NCI-H748 treated with DMSO at 0.1 percent for 48 hours (cell line): ENCODE data around the gene RHBDF1.
"Not testable (repeated sequence)": the region's sequence is repeated elsewhere in the genome, so short reads cannot be mapped to it uniquely, and the experiment has no call there.

Experiments
- DNase-seq: peaks from one replicate; lab custom pipeline; 2025; lab: John Stamatoyannopoulos, UW

RHBDF1 gene

GRCh38 chr16:58491-59439 is 13.7 kb downstream of the RHBDF1 start:
- DNase-seq = no peak

DNA sequence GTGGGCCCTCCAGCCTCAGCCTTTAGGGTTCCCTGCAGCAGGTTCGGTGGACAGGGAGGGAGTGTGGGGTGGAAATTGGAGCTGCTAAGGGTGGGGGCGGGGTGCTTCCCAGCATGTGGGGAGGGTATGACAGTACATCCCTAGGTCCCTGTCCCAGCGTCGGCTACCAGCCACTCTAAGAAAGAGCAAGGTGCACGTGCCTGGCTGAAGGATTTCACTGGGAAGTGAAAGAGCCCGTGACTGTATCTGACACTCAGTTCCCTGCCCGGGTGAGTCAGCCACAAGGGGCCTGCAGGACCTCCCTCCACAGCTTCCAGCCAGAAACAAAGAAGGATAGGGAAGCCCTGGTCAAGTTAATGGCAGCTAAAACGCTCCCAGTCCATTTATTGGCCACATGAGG is 14.7 kb downstream of the RHBDF1 start:
- no peak for DNase-seq

DNA sequence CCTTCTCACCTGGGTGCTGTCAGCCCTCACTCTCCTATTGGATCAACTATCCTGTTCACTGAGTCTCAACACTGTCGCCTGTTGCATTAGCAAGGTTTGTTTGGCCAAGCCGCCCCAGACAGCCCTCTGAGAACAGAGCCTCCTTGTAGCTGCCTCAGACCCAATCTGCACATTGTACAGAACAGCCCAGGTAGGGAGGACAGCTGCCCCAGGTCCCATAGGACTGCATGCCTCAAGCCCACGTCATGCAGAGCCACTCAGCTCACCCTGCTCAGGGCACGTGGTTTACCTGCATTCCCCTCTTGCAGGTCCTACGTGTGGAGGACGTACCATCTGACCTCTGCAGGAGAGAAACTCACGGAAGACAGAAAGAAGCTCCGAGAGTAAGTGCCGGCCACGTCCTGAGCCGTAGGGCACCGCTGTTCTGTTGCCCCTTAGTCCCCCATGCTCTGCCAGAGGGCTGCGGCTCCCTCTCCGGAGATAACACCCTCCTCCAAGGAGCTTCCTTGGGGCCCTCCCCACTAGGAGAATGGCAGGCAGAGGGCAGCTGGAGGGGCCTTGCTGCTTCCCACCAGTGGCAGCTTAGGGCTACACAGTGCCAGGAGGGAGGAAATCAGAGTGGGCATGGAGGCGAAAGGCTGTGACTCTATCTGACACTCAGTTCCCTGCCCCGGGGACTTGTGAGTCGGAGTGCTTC is 16.1 kb downstream of the RHBDF1 start:
- DNase-seq = no peak

GRCh38 chr16:55571-56136 is 16.8 kb downstream of the RHBDF1 start:
- DNase-seq = no peak

GRCh38 chr16:54237-54581 is 18.2 kb downstream of the RHBDF1 start:
- no peak for DNase-seq

DNA sequence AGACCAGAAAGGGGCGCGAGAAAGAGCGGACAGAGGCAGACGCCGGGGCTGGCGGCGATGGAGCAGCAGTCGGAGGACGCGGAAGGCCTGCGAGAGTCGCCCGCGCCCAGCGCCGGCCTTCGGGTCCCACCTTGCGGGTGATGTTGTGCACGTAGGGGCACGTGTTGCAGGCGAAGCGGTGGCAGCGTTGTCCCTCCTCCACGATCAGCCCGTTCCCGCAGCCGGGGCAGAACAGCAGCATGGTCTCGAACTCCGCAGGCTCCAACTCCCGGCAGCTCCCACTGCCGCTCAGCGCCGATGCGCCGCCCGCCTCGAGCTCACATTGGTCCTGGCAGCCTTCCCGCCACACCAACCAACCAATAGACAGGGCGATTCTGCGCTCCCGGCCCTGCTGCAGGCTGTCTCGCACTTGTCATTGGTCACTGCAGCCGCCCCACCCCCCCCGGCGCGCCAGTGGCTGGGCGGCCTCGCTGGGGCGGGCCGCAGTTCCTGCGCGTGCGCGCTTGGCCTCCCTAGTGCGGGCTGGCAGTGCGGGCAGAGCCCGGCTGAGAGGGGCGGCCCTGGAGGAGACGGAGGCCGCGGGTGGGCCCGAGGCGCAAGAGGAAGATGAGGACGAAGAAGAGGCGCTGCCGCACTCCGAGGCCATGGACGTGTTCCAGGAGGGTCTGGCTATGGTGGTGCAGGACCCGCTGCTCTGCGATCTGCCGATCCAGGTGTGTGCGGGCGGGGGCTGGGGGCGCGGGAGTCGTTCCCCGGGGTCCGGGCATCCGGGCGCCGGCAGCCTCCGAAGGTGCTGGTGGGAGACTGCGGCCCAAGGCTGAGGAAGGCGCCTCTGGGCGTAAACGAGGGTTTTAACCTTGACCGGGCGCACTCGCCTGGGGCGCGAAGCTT is 18.8 kb downstream of the RHBDF1 start, which contains the start of the genes POLR3K and SNRNP25:
POLR3K (minus strand) TSS at position 263 of the 891 bp plus-strand sequence; CDS start at position 241, 22 bp downstream.
SNRNP25 (plus strand) TSS at position 483 of the 891 bp plus-strand sequence; CDS start at position 672, 189 bp downstream.
- DNase-seq = peak; percentile 75

GRCh38 chr16:50769-51591 is 21.5 kb downstream of the RHBDF1 start:
- DNase-seq = no peak

DNA sequence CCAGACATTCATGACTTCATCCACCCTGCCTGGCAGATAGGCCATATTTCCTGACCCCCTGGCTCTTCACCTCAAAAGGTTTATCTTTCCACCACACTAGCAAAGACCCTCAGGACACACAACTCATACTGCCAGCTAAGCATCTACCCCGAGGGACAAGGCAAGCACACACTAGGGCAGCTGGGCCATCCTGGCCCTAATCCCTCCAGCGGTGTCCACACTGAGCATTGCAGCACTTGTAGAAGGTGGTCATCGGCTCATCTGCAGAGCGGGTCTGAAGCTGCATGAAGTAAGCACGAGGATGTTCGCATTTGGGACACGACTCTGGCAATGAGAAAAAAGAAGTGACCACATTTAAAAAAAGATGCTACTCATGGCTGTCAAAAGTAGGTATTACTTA is 25.2 kb downstream of the RHBDF1 start:
- no peak for DNase-seq

- DNase-seq = not testable (repeated sequence)
Measured at GRCh38 chr16:46510-46909, 25.9 kb downstream of the RHBDF1 start.

DNA sequence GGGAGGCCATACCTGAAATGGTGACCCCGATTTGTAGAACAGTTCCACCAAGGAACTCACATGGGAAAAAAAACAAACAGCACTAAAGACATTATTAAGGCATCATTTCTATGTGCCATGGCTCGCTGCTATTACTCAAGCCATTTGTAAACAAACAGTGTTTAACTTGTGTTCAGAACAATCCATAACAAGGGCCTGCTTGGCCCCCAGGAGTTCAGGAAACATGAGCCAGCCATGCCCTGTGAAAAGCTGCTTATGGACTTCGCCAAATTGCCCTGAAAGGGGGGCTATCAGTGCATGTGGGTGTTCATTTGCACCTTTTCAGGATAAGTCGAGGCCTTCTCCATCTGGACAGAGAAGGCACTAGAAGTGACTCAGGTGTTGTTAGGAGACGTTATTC is 27.0 kb downstream of the RHBDF1 start:
- no peak for DNase-seq

GRCh38 chr16:44655-45054 is 27.8 kb downstream of the RHBDF1 start:
- DNase-seq = no peak

GRCh38 chr16:43294-43693 is 29.1 kb downstream of the RHBDF1 start:
- DNase-seq = no peak

DNA sequence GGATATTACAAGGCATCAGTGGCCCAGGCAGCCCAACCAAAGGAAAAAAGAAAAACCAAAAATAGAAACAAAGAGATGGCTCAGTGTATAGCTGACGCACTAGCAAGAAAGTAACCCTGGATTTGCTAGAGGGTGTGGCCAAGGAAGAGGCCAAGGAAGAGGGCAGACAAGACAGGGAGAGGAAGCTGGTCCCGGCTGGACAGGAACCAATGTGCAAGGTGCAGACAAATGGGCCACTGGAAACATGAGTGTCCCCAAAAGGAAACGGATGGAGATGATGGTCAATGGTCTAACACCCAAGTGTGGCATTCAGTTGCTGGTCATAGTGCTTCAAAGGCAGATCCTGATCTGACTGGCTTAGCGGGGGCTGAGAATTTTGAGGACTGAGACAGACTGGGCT is 29.7 kb downstream of the RHBDF1 start:
- DNase-seq = no peak

- no peak for DNase-seq
Measured at GRCh38 chr16:42069-42457, 30.4 kb downstream of the RHBDF1 start.

- no peak for DNase-seq
Measured at GRCh38 chr16:41439-42068, 30.9 kb downstream of the RHBDF1 start.

DNA sequence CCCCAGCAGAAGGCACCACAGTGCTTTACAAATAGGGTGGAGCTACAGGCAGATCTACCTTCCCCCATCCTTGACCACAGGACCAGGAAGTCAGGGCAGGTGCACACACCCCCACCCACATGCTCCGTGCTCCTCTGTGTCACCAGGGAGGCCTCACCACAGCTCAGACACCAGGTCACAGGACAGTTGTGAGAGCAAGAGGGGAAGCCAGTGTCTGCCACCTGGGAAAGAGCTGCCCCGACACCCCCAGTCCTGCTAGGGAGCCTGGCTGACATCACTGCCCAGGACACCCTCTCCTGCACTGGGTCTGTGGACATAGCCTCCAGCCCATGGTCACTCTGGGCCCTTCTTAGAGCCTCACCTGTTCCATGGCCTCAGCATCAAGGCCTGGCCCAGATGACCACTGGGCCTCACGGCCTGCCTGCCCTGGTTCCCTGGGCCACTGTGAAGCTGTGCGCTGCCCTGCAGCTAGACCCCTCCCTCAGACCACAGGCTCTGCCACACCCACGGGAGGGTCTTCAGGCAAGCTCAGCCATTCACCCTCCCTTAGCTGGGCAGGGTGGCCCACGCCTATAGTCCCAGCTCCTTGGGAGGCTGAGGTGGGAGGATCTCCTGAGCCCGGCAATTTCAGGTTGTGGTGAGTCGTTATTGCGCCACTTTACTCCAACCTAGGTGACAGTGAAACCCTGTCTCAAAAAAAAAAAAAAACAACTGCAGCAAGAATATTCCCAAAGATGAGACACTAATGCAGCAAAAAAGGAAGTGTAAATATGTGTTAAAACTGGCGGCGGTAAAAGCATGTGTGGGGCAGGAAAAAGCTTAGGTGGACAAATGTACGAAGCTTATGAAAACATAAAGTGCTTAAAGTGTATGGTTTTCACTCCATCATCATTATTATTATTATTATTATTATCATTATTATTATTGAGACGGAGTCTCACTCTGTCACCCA is 33.2 kb downstream of the RHBDF1 start:
- no peak for DNase-seq

- DNase-seq = not testable (repeated sequence)
Measured at GRCh38 chr16:38206-38605, 34.2 kb downstream of the RHBDF1 start.

DNA sequence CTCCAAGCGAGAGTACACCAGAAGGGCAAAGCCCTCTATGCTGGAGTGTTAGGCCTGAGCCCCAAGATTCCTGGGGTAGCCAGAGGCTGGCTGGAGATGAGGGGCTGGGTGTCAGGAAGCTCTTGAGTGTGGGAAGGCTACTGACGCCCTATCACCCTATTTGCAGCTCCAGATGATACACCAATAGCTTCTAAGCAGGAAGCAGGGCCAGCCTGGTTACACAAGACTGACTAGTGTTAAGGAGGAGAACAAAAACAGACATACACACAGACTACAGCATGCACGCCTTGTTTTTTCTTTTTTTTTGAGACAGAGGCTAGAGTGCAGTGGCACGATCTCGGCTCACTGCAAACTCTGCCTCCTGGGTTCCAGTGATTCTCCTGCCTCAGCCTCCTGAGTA is 34.9 kb downstream of the RHBDF1 start:
- DNase-seq = no peak

DNA sequence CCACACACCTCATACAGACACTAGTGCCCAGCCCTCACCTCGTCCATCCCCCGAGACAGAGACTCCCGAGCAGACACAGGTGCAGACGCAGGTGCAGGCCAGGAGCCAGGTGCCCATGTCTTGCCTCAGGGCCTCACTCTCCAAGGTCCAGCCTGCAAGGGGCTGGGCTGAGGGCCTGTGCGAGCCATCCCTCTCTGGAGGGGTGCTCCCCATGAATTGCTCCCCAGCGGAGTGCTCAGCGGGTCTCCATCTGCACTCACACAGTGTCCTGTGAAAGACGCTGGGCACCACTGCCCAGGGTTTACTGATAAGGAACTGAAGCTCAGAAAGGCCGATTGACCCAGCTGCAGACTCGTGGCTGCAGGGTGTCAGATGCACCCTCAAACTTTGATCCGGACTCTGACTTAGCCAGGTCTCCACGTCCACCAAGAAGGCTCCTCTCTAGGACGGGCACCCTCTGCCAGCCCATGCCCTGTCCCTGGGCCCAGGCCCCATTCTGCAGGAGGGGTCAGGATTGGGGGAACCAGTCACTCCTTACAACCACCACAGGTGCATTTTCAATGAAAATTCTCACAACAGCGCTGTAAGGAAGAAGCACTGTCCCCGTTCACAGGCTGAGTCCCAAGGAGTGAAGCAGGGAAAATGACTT is 36.0 kb downstream of the RHBDF1 start:
- no peak for DNase-seq
